ENCODE data around the gene CDKL5.

CDKL5 gene

GRCh38 chrX:18647621-18648020, 222.2 kb downstream of the CDKL5 start:
- no peak for TF ChIP-seq REST (IDR thresholded peaks at IDR 0.05; ENCODE audit: insufficient replicate concordance, low read depth)
- Histone ChIP-seq H3K4me3 (replicated peaks; ENCODE audit: insufficient read depth, low read length) (no peak overlapping the region), H3K27me3 (ENCODE audit: insufficient read depth, poor library complexity, severe bottlenecking) (no peaks in the 10 kb centered on the region), H3K27ac (replicated peaks) (no peak overlapping the region)
- no peak for DNase-seq (ENCODE audit: low read depth in 1 of 2, low spot score in 1 of 2)

- no peaks in the 10 kb centered on the region for H3K27me3 ChIP-seq (ENCODE audit: insufficient read depth, poor library complexity, severe bottlenecking)
- no peak for DNase-seq (ENCODE audit: low read depth in 1 of 2, low spot score in 1 of 2)
- H3K27ac ChIP-seq (replicated peaks): no peak overlapping the region
- no peak for TF ChIP-seq POLR2AphosphoS5 (IDR thresholded peaks at IDR 0.05; ENCODE audit: low read depth)
- no peak for TF ChIP-seq SPI1 (IDR thresholded peaks at IDR 0.05; ENCODE audit: borderline replicate concordance, low read depth)
- TF ChIP-seq, protein P1, sequence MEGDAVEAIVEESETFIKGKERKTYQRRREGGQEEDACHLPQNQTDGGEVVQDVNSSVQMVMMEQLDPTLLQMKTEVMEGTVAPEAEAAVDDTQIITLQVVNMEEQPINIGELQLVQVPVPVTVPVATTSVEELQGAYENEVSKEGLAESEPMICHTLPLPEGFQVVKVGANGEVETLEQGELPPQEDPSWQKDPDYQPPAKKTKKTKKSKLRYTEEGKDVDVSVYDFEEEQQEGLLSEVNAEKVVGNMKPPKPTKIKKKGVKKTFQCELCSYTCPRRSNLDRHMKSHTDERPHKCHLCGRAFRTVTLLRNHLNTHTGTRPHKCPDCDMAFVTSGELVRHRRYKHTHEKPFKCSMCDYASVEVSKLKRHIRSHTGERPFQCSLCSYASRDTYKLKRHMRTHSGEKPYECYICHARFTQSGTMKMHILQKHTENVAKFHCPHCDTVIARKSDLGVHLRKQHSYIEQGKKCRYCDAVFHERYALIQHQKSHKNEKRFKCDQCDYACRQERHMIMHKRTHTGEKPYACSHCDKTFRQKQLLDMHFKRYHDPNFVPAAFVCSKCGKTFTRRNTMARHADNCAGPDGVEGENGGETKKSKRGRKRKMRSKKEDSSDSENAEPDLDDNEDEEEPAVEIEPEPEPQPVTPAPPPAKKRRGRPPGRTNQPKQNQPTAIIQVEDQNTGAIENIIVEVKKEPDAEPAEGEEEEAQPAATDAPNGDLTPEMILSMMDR (IDR thresholded peaks at IDR 0.05; ENCODE audit: insufficient read depth, low read length): no peak
- TF ChIP-seq REST (IDR thresholded peaks at IDR 0.05; ENCODE audit: insufficient replicate concordance, low read depth): no peak
- no peak for TF ChIP-seq GABPA (IDR thresholded peaks at IDR 0.05; ENCODE audit: low read depth)
- no peak overlapping the region for H3K4me3 ChIP-seq (replicated peaks; ENCODE audit: insufficient read depth, low read length)
Observed at GRCh38 chrX:18649498-18649951, 224.1 kb downstream of the CDKL5 start.

DNA sequence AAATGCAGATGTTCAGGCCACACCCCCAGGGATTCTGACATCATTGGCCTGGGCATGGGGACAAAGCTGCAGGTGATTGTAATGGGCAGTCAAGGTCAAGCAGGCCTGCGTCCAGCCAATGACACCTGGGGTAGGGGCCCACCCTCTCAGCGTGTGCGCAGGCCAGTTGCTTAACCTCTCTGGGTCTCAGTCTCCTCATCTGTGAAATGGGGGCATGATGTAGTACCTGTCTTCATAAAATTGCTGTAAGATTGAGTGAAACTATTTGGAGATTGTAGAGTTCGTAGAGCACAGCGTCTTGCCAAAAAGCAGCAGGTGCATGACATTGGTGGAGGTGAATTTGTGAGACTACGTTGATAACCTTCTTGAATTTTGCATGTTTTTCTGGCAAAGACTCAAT, 225.3 kb downstream of the CDKL5 start:
- TF ChIP-seq GABPA (IDR thresholded peaks at IDR 0.05; ENCODE audit: low read depth) (no peak), POLR2AphosphoS5 (IDR thresholded peaks at IDR 0.05; ENCODE audit: low read depth) (no peak), SPI1 (IDR thresholded peaks at IDR 0.05; ENCODE audit: borderline replicate concordance, low read depth) (no peak), REST (IDR thresholded peaks at IDR 0.05; ENCODE audit: insufficient replicate concordance, low read depth) (no peak)
- TF ChIP-seq, protein P1 (IDR thresholded peaks at IDR 0.05; ENCODE audit: insufficient read depth, low read length): no peak
- H3K27me3 ChIP-seq (ENCODE audit: insufficient read depth, poor library complexity, severe bottlenecking): no peaks in the 10 kb centered on the region
- no peak overlapping the region for H3K27ac ChIP-seq (replicated peaks)
- no peak for DNase-seq (ENCODE audit: low read depth in 1 of 2, low spot score in 1 of 2)
- no peak overlapping the region for H3K4me3 ChIP-seq (replicated peaks; ENCODE audit: insufficient read depth, low read length)

DNA sequence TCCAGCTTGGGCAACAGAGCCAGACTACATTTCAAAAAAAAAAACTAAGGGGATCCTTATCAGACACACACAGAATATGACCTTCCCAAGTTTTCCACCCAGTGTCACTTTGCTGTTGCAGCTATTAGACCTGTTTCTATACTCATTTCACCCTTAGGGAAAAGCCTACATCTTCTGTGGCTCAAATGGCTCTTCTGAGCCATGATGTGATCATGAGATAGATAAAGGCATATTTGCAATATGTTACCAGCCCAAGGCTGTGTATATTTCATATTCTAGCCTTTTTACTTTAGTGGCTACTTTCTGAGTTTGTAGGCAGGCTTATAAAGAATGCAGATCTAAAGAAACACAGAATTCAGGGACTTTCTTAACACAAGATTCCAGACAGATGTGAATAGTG, 227.2 kb downstream of the CDKL5 start:
- TF ChIP-seq REST (IDR thresholded peaks at IDR 0.05; ENCODE audit: insufficient replicate concordance, low read depth) (no peak), SPI1 (IDR thresholded peaks at IDR 0.05; ENCODE audit: borderline replicate concordance, low read depth) (no peak), POLR2AphosphoS5 (IDR thresholded peaks at IDR 0.05; ENCODE audit: low read depth) (no peak), GABPA (IDR thresholded peaks at IDR 0.05; ENCODE audit: low read depth) (no peak)
- TF ChIP-seq, protein P1 (IDR thresholded peaks at IDR 0.05; ENCODE audit: insufficient read depth, low read length): no peak
- H3K27ac ChIP-seq (replicated peaks): no peak overlapping the region
- H3K4me3 ChIP-seq (replicated peaks; ENCODE audit: insufficient read depth, low read length): no peak overlapping the region
- DNase-seq (ENCODE audit: low read depth in 1 of 2, low spot score in 1 of 2): no peak
- no peaks in the 10 kb centered on the region for H3K27me3 ChIP-seq (ENCODE audit: insufficient read depth, poor library complexity, severe bottlenecking)
